Activated CD8-positive, alpha-beta memory T cell treated with anti-CD3 and anti-CD28 coated beads for 36 hours (primary cell): ENCODE measurements around the gene P2RY6. TPM values are rescaled to one million over a fixed set of nuclear protein-coding genes. Genes with fewer than 3 reads are reported as not detected.

ENCODE experiments used
- CTCF ChIA-PET: fragments of 350-600 bp; sonication (Branson Sonifier 250); formaldehyde crosslinking; loops from one replicate; lab custom pipeline; 2021; ENCODE audit warnings: antibody characterized with exemption; lab: Charles Lee
- POLR2A ChIA-PET: fragments of 350-600 bp; sonication (Branson Sonifier 250); formaldehyde crosslinking; loops from one replicate; lab custom pipeline; 2021; ENCODE audit warnings: antibody characterized with exemption; lab: Charles Lee
- total RNA-seq, 2 experiments: library from RNA; stranded (reverse); gene quantifications; one replicate each; pipeline ENCODE4 v1.2.3, GENCODE V29; 2021

The P2RY6 gene
- total RNA-seq, 2 experiments from 2014 or later: not detected

- POLR2A ChIA-PET: no interaction called here
Measured at GRCh38 chr11:73320763-73321603, 48.8 kb downstream of the P2RY6 start.

GRCh38 chr11:73321604-73322381 lies 49.7 kb downstream of the P2RY6 start:
- ChIA-PET POLR2A (no interaction called here), CTCF (interaction anchor here (1.2 kb wide), 1 partner anchor 15 kb away, joined by 5 read pairs; no protein-coding TSS in a partner anchor)

More at GRCh38 chr11:73320763-73321603, 48.8 kb downstream of the P2RY6 start:
- CTCF ChIA-PET: interaction anchor here (1.2 kb wide), 1 partner anchor 14 kb away, joined by 5 read pairs; no protein-coding TSS in a partner anchor

DNA sequence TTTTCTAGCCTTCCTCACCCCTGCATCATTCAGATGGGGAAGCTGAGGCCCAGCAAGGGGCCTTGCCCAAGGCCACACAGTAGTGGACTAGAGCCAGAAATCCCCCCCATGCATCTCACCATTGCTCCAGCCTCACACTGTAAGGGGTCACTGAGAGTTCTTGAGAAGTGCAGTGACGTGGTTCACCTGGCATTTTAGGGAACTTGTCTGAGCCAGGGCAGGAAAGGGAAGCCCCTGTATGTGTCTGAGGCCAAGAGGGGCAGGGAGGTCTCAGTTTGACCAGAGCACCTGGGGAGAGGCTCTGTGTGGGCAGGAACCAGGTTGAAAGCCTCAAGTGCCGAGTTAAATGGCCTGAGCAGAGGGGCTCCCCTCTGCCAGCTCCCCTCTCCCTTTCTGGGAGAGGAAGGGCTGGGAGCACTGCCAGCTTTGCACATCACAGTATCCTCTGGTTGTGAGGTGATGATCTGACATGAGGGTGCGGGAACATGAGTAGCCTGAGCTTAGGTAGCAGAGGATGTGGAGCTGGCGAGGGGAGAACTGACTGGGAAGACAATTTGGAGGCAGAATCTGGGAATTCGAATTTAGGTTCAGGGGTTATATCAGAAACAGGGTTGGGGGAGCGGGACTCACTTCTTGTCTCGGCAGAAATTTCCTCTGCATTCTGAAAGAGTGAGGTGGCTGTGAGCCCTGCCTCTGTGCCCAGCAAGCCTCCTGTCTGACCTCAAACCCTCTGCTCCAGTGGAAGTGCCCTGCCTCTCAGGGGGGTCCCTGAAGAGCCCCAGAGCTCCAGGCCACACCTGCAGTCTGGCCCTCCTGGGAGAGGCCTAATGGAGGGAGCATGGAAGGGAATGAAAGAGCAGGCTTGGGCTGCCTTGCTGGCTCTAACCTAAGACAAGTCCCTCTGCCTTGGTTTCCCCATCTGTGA lies 50.5 kb downstream of the P2RY6 start:
- CTCF ChIA-PET: interaction anchor here (1.6 to 1.9 kb wide), 2 partner anchors 14 to 28 kb away, joined by 5 to 7 read pairs; no protein-coding TSS in a partner anchor
- POLR2A ChIA-PET: no interaction called here

DNA sequence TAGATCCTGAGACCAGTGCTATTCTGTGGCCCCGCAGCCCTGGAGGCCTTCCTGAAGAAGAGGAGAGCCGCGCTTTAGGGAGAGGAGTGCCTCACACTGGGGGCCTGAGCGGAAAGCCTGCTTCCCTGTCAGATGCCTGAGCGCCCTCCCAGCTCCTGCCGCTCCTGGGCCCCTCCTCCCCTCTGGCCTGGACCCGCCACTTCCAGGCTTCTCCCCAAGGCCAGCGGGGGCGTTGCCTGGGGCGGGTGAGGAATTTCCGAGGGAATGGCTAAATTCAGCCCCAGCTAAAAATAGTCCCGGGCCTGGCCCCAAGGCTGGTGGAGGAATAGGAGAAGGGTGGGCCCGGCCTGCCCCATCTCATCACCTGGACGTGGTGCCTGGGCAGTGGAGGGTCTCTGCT lies 51.3 kb downstream of the P2RY6 start:
- ChIA-PET POLR2A (no interaction called here), CTCF (interaction anchor here (1.6 to 1.9 kb wide), 2 partner anchors 13 to 27 kb away, joined by 5 to 7 read pairs; no protein-coding TSS in a partner anchor)

GRCh38 chr11:73324116-73324515 lies 52.0 kb downstream of the P2RY6 start:
- CTCF ChIA-PET: interaction anchor here (1.4 to 1.9 kb wide), 3 partner anchors 12 to 27 kb away, joined by 3 to 7 read pairs (median 5); no protein-coding TSS in a partner anchor
- POLR2A ChIA-PET: no interaction called here

GRCh38 chr11:73324665-73325035 lies 52.5 kb downstream of the P2RY6 start:
- ChIA-PET CTCF (interaction anchor here (1.4 to 1.6 kb wide), 2 partner anchors 12 to 16 kb away, joined by 3 to 7 read pairs; no protein-coding TSS in a partner anchor), POLR2A (no interaction called here)

DNA sequence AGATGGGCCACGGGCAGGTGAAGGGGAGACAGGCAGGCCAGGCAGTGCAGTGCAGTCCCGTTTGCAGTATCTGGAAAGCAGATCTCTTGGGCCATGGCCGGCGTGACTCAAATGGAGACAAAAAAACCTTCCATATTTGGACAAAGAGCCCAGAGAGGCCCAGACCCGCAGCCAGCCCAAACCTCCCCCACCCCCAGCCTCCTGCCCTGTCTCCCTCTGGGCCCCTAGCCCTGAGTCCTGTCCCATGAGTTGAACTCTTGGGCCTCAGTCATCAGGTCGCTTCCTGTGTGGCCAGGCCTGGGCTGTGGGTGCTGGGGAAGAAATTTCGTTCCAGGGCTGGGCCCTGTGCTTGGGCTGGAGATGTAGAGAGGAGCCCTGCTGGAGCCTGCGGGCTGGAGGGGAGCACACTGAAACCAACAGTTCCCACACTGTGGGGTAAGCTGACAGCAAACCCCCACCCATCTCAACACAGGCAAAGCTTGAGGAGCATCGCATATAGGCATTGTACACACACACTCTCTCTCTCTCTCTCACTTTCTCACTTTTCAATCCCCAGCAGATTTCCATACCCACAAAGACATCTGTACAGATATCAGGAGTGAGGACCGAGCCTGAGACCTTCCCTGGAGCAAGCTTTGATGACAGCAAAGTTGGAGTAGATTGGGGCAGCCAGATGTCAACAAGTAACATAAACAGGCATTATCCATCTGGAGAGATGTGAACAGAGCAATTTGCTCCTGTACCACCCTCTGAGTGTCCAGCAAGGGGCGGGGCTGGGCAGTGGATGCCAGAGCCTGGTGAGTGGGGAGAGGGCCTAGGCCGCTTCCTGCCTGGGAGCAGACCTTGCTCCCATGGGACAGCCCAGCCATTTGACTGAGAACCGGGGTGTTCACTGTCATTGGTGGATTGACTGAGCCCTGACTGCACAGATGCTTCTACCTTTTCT lies 53.2 kb downstream of the P2RY6 start:
- POLR2A ChIA-PET: interaction anchor here (0.6 kb wide), 1 partner anchor 429 kb away, joined by 4 read pairs; no protein-coding TSS in a partner anchor
- CTCF ChIA-PET: interaction anchor here (1.4 to 2.8 kb wide), 2 partner anchors 10 to 15 kb away, joined by 3 to 13 read pairs; no protein-coding TSS in a partner anchor

- CTCF ChIA-PET: interaction anchor here (1.3 to 2.8 kb wide), 2 partner anchors 8 to 18 kb away, joined by 3 to 13 read pairs; no protein-coding TSS in a partner anchor
- POLR2A ChIA-PET: no interaction called here
Measured at GRCh38 chr11:73326929-73327811, 55.0 kb downstream of the P2RY6 start.

DNA sequence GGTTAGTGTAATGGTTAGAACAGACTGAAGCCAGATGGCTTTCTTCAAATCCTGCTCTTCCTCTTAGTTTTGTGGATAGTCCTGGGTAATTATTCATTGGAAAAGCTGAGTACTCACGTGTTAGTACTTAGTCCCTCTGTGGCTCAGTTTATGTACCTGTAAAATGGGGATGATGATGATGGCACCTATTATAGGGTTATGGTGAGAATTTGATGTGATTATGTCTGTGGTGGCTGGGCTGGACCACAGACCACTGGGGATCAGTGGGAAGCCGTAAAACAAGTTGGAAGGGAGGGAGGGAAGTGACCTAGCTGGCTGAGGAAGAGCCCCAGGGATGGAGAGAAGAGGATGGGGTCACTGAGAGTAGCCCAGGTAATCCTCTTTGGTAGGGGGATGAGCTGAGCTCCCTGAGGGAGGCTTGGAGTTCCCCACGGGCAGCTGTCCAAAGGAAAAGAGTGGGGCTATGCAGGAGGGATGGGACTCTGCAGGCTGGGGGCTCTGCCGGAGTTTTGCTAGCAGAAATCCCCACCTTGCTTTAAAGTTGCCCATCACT lies 55.8 kb downstream of the P2RY6 start:
- ChIA-PET CTCF (interaction anchor here (1.3 to 2.8 kb wide), 2 partner anchors 8 to 19 kb away, joined by 3 to 13 read pairs; no protein-coding TSS in a partner anchor), POLR2A (no interaction called here)

DNA sequence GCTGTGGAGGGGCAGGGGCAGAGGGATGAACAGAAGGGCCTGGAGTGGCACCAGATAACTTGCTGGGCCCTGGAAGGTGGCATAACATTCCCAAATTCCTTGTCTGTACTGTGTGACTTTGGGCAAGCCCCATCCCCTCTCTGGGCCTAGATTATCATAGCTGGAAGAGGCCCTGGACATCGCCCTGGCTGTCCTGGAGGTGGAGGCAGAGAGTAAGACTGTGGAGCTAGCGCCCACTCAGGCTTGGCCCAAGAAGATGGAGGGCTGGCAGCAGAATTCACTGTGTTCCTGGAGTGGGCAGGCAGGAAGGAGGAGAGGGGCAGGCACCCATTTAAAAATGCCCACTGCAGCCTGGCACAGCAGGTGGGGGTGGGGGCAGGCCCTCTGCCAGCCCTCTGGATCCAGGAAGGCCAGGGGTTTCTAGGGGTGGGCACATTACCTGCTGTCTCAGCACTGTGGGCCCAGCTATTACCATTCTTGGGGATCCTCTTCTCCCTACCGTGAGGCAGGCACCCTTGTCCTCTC lies 58.5 kb downstream of the P2RY6 start:
- POLR2A ChIA-PET: no interaction called here
- CTCF ChIA-PET: interaction anchor here (2.7 kb wide), 1 partner anchor 23 kb away, joined by 10 read pairs; no protein-coding TSS in a partner anchor

GRCh38 chr11:73331138-73331916 lies 59.2 kb downstream of the P2RY6 start:
- POLR2A ChIA-PET: no interaction called here
- CTCF ChIA-PET: interaction anchor here (2.7 kb wide), 1 partner anchor 24 kb away, joined by 10 read pairs; no protein-coding TSS in a partner anchor

- ChIA-PET POLR2A (no interaction called here), CTCF (interaction anchor here (1.1 kb wide), 1 partner anchor 35 kb away, joined by 3 read pairs; no protein-coding TSS in a partner anchor)
Measured at GRCh38 chr11:73333173-73333572, 61.0 kb downstream of the P2RY6 start.

GRCh38 chr11:73333640-73334383 lies 61.7 kb downstream of the P2RY6 start:
- CTCF ChIA-PET: interaction anchor here (1.1 to 6.0 kb wide), 3 partner anchors 25 to 36 kb away, joined by 3 to 73 read pairs (median 14); partner anchors contain the start of gene ARHGEF17
- POLR2A ChIA-PET: no interaction called here
